SIG-M5 (cell line): ENCODE data around the gene RAX.
"Not testable (repeated sequence)": the region's sequence is repeated elsewhere in the genome, so short reads cannot be mapped to it uniquely, and the experiment has no call there.

Experiments used
- DNase-seq: peaks from one replicate; lab custom pipeline; 2025; lab: John Stamatoyannopoulos, UW

The RAX gene

DNA sequence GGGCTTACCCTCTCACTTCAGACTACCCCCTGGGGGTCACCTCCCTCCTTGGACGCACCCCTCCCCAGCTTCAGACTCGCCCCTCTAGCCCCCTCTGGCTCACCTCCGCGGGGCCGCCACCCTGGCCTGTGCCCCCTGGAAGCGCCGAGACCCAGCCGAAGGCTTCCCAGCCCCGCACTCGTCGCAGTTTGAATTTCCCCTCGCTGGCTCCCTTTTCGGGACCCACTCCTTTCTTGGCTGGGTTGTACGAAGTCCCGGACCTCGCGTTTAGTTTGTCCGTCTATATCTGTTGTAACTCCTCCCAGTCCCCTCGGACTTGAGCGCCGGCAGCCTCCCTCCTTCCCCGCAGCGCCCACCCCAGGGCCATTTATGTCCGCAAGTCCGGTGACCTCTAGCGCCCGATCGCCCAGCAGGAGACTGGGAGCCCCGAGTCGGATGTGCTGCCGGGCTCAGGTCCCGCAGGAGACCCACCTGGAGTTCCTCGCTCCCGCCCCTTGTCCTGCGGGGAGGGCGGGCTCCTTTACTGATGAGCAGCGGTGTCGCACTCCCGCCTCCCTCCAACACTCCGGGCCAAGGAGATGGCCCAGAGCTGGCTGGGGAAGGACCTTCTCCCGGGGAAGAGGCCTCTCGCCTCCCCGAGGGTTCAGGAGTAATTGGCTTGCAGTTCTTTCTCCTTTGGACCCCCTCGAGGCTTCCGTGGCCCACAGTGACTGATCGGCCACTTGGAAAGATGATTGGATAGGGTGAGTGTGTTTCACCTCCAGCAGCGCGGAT lies 692 bp upstream of the RAX start:
- no peak for DNase-seq

DNA sequence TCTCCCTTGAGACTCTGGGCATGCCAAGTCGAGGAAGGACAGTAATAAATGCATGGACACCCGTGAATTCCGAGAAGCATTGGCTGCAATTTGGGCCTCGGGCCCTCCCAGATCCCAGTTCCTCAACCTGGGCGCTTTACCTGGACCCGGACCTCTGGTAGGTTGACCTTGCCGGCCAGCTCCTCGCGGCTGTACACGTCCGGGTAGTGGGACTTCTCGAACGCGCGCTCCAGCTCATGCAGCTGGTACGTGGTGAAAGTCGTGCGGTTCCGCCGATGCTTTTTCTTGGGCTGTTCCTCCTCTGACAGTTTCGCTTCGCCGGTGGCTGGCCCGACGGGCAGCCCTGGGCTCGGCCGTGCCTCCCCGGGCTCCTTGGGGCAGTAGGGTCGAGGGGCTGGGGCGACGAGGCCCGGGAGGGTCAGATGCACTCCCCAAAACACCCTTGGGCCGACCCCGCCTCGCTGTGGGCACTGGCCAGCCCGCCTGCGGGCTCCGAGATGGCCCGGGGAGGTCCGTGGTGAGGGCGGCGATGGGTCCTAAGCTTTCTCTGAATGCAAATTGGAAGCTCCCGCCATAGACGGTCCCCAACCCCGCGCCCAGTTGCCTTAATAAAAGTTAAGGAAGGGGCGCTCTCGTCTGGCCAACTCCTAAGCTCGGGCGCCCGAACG lies 899 bp downstream of the RAX start:
- no peak for DNase-seq

DNA sequence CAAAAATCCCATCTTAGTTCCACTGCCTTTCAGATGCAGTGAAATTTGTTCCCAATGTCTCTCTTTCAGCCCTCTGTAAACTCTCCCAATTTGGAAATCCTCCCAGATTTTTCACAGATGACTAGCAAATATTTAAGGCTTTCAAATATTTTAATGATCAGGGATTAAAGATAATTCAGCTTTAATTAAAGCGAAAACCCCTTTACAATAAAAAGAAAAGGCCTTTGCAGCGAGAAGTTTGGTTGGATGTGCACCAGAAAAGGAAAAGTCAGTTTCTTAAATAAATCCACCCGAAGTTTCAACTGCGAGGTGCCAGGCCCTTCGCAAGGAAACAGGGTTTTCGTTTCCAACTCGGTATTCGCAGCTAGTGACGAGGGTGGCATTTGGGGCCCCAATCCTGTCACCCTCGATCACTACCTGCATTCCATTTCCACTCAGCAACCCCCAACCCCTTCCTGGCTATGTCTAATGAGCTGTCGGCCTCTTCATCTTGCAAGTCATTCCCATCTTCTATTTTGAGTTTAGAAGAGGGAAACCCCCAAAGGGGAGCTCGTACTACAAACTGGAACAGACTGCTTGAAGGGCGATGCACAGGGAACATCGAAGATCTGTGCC lies 1.5 kb downstream of the RAX start:
- DNase-seq, result no peak

DNA sequence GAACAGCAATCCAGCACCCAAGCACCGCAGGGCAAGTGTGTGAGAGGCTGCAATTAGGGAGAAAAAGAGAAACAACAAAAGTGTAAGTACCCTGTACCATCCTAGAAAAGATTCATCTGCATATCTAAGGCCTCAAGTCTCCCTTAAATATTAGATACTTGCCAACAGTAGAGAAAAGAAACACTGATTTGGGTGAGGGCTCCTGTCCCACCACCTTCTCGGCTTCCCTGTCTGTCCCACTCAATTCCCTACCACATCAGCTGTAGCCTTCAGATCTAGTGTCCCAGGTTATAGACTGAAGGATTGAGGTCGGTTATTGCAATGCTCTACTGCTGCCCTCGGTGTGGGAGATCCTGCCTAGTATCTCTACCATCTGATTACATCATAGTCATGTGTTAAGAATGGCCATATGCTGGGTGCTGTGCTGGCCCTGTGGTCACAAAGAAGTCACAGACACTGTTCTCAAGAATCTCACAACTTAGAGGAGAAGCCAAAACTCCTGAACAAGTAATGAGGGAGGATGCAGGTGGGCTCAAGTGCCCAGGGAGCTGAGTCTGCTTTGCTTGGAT lies 2.5 kb downstream of the RAX start:
- no peak for DNase-seq

DNA sequence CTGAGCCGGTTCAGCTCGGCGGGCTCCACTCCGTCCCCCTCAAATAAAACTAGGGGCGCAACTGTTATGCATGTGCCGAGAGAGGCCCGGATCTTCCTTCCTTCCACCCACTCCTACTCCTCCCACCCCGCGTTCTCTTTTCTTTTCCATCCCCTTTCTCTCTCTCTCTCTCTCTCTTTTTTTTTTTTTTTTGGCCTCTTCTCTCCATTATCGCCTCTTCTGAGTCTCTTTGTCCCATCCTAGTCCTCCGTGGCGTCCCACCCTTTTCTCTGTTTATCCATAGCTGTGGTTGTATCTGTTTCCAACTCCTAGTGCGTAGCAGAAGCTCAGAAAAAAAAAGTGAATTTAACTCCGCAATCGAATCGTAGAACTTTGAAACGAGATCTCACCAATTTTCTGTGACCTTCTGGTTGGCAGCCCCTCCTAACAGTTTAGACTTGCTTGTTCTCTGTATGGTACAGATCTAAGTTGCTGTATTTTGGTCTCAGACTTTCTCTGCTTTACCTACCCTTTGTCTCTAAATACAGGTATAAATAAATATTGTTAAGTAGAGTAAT lies 3.6 kb downstream of the RAX start:
- no peak for DNase-seq

DNA sequence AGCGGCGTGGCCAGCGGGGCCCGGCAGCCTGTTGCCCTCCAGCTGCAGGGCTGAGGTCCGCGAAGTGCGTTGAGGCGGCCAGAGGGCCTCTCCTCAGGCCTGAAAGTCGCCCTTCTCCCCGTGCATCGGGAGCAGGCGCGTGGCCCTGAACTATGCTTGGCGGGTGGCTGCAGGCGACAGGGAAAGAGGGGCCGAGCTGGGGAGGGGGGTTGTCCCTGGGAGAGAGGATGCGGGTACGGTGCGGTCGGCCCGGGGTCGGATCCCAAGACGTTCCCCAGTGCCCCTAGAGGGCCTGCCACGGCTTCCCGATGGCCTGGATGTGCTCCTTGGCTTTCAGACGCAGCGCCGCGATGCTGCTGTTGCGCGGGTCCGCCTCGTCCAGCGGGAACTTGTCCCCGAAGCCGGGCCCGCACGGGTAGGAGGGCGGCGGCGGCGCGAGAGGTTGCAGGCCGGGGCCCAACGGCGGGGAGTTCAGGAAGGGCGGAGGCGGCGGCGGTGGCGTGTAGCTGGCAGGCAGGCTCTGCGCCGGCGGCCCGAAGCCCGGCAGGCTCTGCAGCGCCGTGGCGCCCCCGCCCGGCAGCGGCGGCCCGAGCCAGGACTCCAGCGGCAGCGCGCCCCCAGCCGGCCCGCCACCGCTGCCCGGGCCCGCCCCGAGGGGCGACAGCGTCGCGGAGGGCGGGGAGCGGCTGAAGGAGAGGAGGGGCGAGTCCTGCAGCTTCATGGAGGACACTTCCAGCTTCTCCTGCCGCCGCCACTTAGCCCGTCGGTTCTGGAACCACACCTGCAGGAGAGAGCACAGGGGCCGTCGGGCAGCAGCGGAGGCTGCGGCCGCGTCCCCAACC lies 4.3 kb downstream of the RAX start:
- DNase-seq, result no peak

DNA sequence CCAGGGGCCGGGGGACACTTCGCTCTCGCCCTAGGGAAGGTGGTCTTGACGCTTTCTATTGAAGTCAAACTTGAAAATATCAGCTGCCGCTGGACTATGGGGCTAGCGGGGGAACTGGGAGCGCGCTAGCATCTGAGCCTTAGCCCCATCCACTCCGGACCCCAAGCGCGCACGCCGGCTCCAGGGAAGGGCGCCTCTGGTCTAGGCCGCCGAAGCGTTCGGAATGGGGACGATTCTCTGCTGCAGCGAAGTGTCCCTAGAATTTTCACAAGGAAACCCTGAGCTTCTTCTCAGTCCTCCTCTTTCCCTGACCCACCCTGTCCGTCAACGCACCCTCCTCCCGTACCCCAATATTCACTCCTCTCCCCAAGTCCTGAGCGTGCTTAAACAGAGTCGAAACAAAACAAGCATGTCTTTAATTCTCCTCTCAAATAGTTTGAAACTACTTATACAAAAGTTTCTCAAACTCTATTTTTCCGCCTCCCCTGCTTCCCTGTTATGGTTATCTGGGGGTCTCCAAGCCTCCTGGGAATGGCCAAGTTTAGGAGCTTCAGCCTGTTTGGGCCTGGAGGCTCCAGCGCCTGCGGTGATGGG lies 5.0 kb downstream of the RAX start:
- DNase-seq, result no peak

DNA sequence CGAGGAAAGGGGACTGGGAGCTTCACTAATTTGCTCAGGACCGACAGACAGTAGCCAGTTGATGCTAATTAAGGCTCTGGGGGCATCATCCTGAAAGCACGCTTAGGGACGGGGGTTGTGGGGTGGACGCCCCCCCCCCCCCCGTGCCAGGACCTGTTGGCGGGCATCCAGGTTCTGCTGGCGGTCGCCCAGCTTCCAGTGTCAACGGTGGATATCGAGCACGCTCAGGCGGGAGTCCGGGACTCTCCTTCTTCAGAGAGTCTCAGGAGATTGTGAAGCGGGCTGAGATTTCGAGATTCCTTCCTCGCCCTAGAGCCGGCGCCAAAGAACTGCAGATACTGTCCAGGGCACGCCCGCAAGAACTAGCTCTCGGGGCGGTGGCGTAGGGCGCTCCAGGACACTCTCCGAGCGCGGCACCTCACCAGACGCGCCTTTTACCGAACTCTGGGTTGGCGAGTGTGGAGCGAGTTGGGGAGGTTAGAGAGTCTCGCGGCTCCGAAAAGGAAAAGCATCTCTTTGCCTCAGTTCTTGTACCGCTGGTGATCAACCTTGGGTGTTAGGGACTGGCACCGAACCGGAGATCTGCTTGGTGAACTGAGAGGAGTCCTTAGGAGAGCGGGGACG lies 5.6 kb downstream of the RAX start:
- DNase-seq, result no peak

DNA sequence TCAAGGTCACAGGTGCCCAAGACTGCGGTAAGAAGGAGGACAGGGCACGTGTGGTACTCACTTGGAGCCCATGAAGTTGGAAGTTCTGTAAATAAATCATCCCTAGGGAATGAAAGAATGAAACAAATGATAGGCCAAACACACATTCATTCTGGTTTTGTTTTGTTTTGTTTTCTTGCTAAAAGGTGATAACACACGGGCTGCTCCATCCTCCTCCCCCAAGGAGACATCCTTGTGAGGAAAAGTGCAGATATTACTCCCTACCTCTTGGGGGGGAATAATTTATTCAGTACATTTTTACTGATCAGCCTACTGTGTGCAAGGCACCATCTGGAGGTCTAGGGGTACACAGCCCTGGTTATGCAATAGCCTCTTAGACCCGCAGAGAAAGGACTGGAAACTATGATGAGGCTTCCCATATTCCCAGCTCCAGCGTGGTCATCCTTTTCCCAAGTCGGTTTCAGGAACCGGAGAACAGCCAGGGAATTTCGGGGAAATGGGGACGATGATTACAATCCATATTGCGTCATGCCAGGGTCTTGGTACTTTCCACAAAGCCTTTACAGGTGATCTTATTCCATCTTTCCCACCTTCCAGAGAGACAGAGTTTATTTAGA lies 6.3 kb downstream of the RAX start:
- DNase-seq, result no peak

DNA sequence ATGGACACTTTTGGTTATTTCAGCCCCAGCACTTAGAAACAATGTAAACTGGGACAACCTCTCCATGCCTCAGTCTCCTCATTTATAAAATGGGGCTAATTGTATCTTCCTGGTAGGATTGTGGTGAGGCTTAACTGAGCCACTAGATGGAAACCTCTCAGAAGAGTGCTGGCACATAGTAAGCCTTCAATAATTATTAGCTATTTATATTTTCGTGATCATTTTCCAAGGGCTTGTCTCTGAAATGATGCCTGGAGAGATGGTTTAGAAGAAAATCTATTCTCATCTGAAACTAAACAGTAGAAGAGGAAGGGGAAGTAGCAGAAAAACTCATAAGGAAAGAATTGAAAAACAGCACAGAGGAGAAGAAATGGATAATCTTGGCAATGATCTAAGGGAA lies 6.8 kb downstream of the RAX start:
- no peak for DNase-seq

DNA sequence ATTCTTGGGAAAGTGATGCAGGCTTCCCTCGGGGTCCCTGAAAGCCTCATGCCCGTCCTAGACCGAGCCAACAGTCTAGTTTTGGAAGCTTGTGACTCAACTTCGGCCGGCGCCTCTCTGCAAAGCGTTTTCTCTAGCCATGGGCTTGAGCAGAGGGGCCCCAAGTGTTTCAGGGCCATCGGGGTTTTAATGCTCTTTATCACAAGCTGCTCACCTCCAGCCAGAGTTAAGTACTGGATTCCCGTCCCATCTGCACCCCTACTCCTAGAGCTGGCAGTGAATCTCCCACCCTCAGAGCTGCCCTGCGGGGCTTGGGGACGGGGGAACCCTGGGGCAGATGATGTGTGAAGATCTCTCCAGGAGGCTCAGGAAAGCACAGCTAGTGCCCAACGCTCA lies 7.3 kb downstream of the RAX start:
- DNase-seq, result no peak

DNA sequence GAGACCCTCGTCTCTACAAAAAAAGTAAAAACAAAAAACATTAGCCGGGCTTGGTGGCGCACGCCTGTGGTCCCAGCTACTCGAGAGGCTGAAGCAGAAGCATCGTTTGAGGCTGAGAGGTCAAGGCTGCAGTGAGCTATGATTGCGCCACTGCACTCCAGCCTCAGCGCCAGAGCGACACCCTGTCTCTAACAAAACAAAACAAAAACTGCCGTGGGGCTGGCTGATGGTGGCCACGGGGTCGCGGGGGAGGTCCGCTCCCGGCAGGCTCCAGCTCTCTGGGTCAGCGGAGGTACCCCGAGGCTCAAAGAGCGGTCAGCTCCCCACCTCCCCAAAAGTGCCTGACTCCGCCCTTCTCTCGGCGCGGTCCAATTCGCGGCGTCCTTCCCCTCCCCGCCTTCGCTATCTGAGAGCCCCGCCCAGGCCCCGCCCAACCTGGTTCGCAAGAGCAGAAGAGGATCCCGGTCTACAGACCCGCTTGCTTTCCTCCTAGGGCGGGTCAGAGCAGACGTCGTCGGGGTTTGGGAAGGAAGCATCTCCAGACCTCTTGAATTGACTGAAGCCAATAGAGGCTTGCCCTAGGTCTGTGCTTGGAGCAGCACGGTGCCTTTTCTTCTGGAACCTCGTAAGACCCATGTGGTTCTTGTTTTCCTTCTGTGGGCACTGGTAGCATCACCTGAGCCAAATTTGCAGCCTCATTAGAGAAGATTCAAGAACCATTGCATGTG lies 7.8 kb downstream of the RAX start:
- DNase-seq, result no peak

DNA sequence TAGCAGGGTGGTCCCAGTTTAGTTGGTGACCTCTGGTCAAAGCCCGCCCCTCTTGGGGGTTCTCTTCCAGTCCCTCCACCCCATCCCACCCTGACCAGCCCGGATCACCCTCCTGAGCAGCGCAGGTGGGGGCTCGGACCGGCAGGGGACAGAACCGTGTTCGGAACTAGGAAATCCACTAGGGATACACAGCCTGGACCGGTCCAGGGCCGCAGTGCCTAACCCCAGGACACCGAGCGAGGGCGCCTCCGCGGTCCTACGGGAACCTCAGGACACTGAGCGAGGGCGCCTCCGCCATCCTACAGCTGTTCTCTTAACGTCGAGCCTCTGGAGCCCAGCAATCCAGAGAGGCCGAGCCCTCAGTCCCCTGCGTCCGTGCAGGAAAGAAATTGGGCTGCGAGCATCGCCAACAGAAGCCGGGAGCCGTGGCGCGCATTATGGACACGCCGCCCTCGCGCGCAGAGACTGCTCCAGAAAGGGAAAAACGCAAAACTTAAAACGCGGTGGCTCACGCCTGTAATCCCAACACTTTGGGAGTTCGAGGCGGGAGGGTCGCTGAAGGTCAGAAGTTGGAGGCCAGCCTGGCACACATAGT lies 8.5 kb downstream of the RAX start:
- DNase-seq, result no peak

DNA sequence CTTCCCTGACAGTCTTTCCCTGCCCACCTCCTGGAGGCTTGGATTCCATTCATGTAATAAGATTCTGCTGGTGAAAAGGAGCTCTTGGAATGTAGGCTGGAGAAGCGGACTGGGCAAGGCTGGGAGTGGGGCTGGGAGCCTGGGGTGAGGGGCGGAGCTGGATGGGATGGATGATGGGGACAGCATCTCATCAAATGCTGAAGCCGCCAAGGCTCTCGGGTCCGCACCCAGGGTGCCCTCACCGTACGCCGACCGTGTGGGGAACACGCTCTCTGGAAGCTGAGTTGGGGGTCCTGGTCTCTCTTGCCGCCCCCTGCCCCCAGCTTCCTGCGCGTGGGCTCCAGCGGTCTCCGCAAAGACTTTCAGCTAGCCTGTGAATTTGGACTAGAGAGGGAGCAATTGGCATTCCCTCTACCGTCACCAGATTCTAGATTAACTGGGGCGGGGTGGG lies 9.1 kb downstream of the RAX start:
- DNase-seq, result no peak

DNA sequence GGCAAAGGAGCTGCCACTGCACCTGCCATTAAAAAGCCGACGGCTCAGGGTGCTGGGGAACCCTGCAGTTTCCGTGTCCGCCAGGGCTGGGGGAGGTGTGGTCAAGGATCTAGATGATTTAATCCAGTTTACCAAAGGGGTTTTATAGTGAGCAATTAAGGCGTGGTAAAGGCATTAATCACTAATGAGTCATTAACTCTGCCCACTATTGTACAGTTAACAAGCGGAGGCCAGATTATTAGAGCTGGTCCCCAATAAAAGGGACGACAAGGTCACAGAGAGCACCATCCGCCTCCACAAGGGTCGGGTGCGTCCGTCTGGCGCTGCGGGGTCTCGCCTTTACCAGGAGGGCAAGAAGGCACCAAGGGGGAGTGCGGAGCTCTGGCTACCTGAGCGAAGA lies 9.6 kb downstream of the RAX start:
- DNase-seq, result no peak

DNA sequence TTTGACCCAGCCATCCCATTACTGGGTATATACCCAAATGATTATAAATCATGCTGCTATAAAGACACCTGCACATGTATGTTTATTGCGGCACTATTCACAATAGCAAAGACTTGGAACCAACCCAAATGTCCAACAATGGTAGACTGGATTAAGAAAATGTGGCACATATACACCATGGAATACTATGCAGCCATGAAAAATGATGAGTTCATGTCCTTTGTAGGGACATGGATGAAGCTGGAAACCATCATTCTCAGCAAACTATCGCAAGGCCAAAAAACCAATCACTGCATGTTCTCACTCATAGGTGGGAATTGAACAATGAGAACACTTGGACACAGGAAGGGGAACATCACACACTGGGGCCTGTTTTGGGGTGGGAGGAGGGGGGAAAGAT lies 11.0 kb downstream of the RAX start:
- not testable (repeated sequence) for DNase-seq

DNA sequence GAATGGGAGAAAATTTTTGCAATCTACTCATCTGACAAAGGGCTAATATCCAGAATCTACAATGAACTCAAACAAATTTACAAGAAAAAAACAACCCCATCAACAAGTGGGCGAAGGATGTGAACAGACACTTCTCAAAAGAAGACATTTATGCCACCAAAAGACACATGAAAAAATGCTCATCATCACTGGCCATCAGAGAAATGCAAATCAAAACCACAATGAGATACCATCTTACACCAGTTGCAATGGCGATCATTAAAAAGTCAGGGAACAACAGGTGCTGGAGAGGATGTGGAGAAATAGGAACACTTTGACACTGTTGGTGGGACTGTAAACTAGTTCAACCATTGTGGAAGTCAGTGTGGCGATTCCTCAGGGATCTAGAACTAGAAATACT lies 11.4 kb downstream of the RAX start:
- not testable (repeated sequence) for DNase-seq

DNA sequence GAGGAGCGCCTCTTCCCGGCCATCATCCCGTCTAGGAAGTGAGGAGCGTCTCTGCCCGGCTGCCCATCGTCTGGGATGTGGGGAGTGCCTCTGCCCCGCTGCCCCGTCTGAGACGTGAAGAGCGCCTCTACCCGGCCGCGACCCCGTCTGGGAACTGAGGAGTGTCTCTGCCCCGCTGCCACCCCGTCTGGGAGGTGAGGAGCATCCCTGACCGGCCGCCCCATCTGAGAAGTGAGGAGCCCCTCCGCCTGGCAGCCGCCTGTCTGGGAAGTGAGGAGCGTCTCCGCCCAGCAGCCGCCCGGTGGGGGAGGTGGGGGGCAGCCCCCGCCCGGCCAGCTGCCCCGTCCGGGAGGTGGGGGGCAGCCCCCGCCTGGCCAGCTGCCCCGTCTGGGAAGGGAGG lies 17.8 kb downstream of the RAX start:
- DNase-seq, result not testable (repeated sequence)

DNA sequence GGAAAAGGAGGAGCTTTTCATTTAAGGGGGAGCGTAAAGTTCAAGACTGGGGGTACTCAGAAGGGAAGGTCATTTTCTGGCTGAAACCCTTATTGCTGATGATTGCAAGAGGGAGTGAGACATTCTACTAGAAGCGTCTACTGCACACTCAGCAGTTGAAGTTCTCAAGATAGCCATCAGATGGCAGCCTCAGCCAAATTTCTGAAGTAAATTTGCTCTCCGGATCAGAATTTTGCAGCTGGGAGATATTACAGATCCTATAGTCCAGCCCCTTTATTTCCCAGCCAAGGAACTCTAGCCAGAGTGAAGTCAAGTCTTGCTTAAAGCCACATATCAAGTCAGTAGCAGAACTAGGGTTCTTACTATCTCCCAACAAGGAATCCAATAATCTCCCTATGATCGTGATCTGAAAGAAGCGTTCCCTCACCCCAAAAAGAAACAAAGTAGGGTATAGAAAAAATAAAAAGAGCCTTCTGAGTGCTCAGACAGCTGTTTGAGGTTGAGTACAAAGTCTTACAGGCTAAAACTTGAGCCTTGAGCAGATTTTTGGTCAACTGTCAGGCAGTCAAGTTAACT lies 24.0 kb downstream of the RAX start:
- DNase-seq, result no peak
